NB4 (cell line): Measurements from ENCODE around the gene HCRTR2.

Experiments used
- DNase-seq: peaks from one replicate; pipeline ENCODE4 v3.0.0; 2010; ENCODE audit warnings: low read depth
- H3K4me3 ChIP-seq: one replicate; pipeline ENCODE4 v1.5.1; 2011; ENCODE audit warnings: mild to moderate bottlenecking, low read depth, low read length, moderate library complexity
- MYC ChIP-seq: IDR thresholded peaks from 2 replicates; pipeline ENCODE4 v1.6.1; 2011; ENCODE audit warnings: low read depth, low read length
- POLR2A ChIP-seq: IDR thresholded peaks from 2 replicates; pipeline ENCODE4 v1.6.1; 2011; ENCODE audit warnings: mild to moderate bottlenecking; ENCODE audit not compliant: insufficient read length; ENCODE audit errors: extremely low read depth
- TF ChIP-seq, protein P1 (sequence below): IDR thresholded peaks from one replicate; pipeline ENCODE4 v1.5.1; 2012; ENCODE audit warnings: low read depth, low read length
- TF ChIP-seq, protein P2 (sequence below): IDR thresholded peaks from 2 replicates; pipeline ENCODE4 v1.6.1; 2011; ENCODE audit warnings: low read depth, low read length

The HCRTR2 gene

DNA sequence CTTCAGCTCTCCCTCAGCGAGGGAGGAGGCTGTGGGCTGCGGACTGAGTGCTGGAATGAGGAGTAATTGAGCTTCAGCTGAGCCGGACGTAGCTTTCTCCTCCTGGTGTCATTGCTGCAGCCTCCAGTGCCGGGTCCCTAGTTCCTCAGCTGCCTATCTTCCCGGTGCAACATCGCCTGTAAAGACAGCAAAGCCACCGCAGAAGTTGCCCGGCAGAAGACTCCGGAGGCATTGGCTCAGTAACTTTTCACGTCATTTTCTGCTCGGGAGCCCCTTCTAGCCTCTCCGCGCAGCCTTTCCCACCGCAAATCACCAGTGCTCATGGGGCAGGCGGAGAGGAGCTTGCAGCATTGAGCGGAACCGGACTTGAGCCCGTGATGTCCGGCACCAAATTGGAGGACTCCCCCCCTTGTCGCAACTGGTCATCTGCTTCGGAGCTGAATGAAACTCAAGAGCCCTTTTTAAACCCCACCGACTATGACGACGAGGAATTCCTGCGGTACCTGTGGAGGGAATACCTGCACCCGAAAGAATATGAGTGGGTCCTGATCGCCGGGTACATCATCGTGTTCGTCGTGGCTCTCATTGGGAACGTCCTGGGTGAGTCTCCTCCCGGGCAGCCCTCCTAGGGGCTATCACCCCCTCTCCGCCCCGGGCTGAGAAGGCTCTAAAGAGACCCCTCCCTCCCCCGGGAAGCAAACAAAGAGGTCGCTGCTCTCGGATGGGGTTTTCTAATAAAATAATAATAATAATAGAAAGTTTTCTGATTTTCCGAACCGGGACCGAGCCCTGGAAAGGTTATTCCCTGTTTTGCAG lies at the start of gene HCRTR2:
TSS of gene HCRTR2 (plus strand) at position 305 of the 816 bp plus-strand sequence. CDS start at position 378, 73 bp downstream.
- no peak within 1 kb of the TSS for H3K4me3 ChIP-seq
- DNase-seq: no peak
- TF ChIP-seq, protein P1, sequence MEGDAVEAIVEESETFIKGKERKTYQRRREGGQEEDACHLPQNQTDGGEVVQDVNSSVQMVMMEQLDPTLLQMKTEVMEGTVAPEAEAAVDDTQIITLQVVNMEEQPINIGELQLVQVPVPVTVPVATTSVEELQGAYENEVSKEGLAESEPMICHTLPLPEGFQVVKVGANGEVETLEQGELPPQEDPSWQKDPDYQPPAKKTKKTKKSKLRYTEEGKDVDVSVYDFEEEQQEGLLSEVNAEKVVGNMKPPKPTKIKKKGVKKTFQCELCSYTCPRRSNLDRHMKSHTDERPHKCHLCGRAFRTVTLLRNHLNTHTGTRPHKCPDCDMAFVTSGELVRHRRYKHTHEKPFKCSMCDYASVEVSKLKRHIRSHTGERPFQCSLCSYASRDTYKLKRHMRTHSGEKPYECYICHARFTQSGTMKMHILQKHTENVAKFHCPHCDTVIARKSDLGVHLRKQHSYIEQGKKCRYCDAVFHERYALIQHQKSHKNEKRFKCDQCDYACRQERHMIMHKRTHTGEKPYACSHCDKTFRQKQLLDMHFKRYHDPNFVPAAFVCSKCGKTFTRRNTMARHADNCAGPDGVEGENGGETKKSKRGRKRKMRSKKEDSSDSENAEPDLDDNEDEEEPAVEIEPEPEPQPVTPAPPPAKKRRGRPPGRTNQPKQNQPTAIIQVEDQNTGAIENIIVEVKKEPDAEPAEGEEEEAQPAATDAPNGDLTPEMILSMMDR: no peak
- TF ChIP-seq MYC (no peak), POLR2A (no peak)
- TF ChIP-seq, protein P2, sequence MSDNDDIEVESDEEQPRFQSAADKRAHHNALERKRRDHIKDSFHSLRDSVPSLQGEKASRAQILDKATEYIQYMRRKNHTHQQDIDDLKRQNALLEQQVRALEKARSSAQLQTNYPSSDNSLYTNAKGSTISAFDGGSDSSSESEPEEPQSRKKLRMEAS: no peak

DNA sequence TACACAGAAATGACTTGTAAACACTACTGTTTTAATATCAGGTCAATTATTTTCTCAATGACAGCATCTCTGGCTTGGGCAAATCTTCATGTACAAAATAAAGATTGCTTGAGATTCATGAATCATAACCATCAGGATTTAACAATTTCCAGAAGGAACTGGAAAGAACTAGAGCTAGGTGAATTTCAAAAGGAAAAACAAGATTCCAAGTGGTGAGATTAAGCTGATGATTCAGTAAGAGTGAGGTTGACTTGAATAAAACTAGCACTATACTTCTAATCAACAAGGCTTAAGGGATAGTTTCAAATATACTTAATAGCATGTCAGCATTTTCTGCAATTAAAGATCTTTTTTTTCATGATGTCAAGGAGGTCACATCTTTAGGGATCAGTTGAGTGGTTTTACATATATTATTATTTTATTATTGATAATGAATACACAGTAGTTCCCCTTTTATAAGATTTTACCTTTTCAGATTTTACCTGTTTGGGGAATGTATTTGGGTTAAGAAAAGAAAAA lies 43.5 kb upstream of the HCRTR2 start:
- no peak for DNase-seq
- no peak overlapping the region for H3K4me3 ChIP-seq
- TF ChIP-seq, protein P1: no peak
- TF ChIP-seq, protein P2: no peak
- TF ChIP-seq MYC (no peak), POLR2A (no peak)

DNA sequence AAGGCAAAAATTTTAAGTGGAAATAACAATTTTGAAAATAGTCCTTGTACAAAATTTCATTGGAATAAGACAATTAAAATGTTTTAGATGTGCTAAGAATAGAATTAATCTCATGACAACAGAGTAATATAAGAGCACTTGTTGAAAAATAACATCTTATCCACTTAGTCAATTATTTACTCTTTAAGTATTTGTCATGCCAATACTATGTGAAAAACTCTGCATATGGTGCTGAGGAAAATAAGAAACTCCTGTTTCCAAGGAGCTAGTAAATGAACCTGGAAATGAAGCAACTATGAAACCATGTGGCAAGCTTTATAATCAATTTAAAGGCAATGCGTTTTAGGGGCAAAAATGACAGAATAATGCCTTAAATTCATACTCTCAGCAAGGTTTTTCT lies 42.7 kb upstream of the HCRTR2 start:
- TF ChIP-seq, protein P1: no peak
- no peak for DNase-seq
- no peak overlapping the region for H3K4me3 ChIP-seq

DNA sequence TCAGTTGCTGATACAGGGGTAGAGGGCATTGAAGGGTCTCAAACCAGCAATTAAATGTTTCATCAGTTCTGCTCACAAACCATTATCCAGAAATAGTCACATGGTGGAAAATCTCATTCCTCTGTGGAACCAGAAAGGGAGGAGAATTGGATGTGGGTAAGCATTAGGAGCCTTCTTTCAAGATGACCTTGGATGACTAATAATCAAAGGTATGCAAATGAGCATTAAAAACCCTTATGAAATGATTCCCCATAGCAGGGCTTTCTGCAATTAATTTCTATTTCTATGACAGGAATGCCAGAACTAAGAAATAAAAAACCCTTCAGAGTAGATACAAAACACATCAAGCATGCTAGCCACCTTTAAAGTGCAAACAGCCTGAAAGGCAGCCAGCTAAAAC lies 37.4 kb upstream of the HCRTR2 start:
- TF ChIP-seq POLR2A (no peak), MYC (no peak)
- TF ChIP-seq, protein P2: no peak
- TF ChIP-seq, protein P1: no peak
- H3K4me3 ChIP-seq: no peak overlapping the region
- DNase-seq: no peak

DNA sequence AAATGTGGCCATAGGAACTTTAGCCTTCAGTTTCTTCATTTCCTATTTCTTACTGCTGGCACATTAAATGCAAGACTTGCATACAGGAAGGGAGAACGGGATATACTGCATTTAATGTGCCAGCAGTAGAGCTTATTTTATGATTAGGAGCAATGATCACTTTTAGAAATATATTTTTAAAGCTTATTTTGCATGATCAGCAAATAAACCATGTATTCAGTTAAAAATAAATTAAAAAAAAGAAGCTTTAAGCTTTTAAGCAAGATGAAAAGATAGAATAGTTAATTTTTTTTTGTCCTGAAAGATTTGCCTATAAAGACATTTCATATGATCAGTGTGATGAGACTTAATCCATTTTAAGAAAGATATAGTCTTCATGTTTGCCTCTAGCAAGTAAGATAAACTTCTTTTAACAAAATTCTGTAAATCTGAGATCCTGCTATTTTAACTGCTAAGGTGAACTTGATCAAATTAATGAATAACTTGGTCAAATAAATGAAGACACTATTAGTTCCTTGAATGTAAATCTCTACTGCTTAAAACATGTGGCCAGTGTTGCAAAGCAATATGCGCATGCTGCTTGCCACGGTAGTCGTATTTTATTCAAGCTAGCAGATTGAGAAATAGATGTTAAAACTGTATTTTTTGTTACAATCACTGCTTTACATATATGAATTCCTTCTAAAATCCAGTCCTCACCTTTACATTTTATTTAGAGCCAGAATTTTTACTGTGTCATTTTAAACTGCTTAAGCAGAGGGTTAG lies 36.2 kb upstream of the HCRTR2 start:
- no peak overlapping the region for H3K4me3 ChIP-seq
- no peak for DNase-seq
- TF ChIP-seq, protein P1: no peak
- TF ChIP-seq POLR2A: no peak
- TF ChIP-seq, protein P2: no peak
- TF ChIP-seq MYC: no peak
